Measurements from ENCODE around the gene ATXN8OS.
A peak's percentile ranks its signal among the peaks of the same experiment; 100 is the strongest.

Gene ATXN8OS

DNA sequence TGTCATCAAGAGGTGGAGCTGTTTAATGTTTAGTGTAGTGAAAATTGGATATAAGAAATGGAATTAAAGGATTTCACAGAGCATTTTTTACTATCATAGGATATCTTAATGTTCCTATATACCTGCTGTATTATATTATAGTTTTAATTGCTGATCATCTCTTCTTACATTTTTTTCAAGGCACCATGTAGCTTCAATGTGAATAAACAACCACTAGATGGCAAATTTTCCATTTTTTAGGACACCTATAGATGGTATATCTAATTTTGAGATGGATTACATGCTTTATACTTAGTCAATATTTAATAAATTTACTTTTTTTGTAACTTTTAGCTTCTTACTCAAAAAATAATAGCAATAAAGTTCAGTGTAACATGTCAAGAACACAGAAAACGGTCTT is 9.0 kb upstream of the ATXN8OS start:
- H3K4ac ChIP-seq (ENCODE audit: low read depth, low read length): no peak overlapping the region
- no peak overlapping the region for H2BK5ac ChIP-seq (ENCODE audit: low read length)
- H3K27me3 ChIP-seq (ENCODE audit: insufficient read depth, low read length, poor library complexity): no peaks in the 10 kb centered on the region
- H3K4me2 ChIP-seq (ENCODE audit: low read length): no peak overlapping the region
- no peak overlapping the region for H2BK15ac ChIP-seq (replicated peaks; ENCODE audit: low read depth)
- H3K18ac ChIP-seq (ENCODE audit: low read length): no peak overlapping the region
- no CpG with 5 or more reads among the region's 1 CpG for WGBS (ENCODE audit: extremely low coverage, insufficient coverage, low lambda C conversion rate)
- H3K36me3 ChIP-seq (ENCODE audit: control insufficient read depth, insufficient read depth, low read length): no peaks in the 10 kb centered on the region
- no peak overlapping the region for H3K9ac ChIP-seq (ENCODE audit: low read length)
- no peak overlapping the region for H2AK5ac ChIP-seq (ENCODE audit: low read length)
- DNase-seq: no peak
- H3K79me1 ChIP-seq (ENCODE audit: low read length): no peaks in the 10 kb centered on the region
- H4K8ac ChIP-seq (ENCODE audit: low read depth, low read length): no peak overlapping the region
- H3K23ac ChIP-seq (ENCODE audit: low read length): no peak overlapping the region
- no peak overlapping the region for H3K4me3 ChIP-seq (ENCODE audit: low read length)
- H3K4me1 ChIP-seq (ENCODE audit: control insufficient read depth, low read depth, low read length): no peaks in the 10 kb centered on the region
- no peak overlapping the region for H3K27ac ChIP-seq (ENCODE audit: low read depth, low read length)
- H3K79me2 ChIP-seq (ENCODE audit: control insufficient read depth, insufficient read depth, low read length): no peaks in the 10 kb centered on the region
- H3K56ac ChIP-seq (ENCODE audit: low read length): no peak overlapping the region
- no peak overlapping the region for H4K5ac ChIP-seq (ENCODE audit: low read length)
- H2BK120ac ChIP-seq (ENCODE audit: low read depth, low read length): no peak overlapping the region

DNA sequence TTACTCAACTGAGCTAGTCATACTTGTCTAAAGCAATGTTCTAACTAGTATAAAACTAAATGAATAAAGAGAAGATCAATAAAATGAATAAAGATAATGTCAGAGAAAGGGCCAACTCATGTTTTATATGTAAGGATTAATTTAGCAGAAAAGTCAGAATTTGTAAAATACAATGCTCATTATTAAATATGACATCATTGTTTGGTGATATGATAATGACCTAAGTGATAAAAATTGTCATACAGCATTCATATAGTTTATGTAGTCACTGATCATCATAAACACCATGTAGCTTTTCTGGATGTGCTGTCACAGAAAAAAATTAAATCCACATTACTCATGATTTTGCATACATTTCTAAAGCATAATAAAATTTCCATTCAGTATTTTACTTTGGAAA is 3.1 kb upstream of the ATXN8OS start:
- no peak overlapping the region for H3K4ac ChIP-seq (ENCODE audit: low read depth, low read length)
- H3K4me3 ChIP-seq (ENCODE audit: low read length): no peak overlapping the region
- H3K4me2 ChIP-seq (ENCODE audit: low read length): no peak overlapping the region
- no peaks in the 10 kb centered on the region for H3K79me1 ChIP-seq (ENCODE audit: low read length)
- no peaks in the 10 kb centered on the region for H3K79me2 ChIP-seq (ENCODE audit: control insufficient read depth, insufficient read depth, low read length)
- no peak overlapping the region for H3K9ac ChIP-seq (ENCODE audit: low read length)
- no peak overlapping the region for H4K5ac ChIP-seq (ENCODE audit: low read length)
- H3K27ac ChIP-seq (ENCODE audit: low read depth, low read length): no peak overlapping the region
- no peak for DNase-seq
- H3K36me3 ChIP-seq (ENCODE audit: control insufficient read depth, insufficient read depth, low read length): no peaks in the 10 kb centered on the region
- no peak overlapping the region for H3K18ac ChIP-seq (ENCODE audit: low read length)
- H2AK5ac ChIP-seq (ENCODE audit: low read length): no peak overlapping the region
- H4K8ac ChIP-seq (ENCODE audit: low read depth, low read length): no peak overlapping the region
- H3K23ac ChIP-seq (ENCODE audit: low read length): no peak overlapping the region
- H3K27me3 ChIP-seq (ENCODE audit: insufficient read depth, low read length, poor library complexity): peaks cover 16% of the 10 kb centered on the region
- no peak overlapping the region for H2BK120ac ChIP-seq (ENCODE audit: low read depth, low read length)
- no peak overlapping the region for H3K56ac ChIP-seq (ENCODE audit: low read length)
- H2BK15ac ChIP-seq (replicated peaks; ENCODE audit: low read depth): no peak overlapping the region
- H2BK5ac ChIP-seq (ENCODE audit: low read length): no peak overlapping the region
- no peaks in the 10 kb centered on the region for H3K4me1 ChIP-seq (ENCODE audit: control insufficient read depth, low read depth, low read length)

DNA sequence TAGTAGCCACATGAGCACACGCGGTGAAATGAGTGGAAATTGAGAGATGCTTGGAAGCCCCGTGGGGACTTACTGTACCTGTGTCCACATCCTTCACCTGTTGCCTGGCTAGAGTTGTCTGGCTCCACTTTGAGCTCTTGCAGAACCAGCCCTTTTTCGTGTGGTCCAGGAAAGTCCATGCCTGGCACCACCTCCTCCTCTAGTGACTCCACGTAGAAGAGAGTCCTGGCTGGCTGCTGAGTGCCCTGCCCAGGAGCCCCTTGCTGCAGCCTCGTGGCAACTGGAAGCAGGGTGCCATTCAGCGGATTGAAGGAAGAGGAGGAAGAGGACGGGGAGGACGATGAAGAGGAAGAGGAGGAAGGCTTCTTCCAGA is 515 bp upstream of the ATXN8OS start:
- Histone ChIP-seq H3K4ac (ENCODE audit: low read depth, low read length) (no peak overlapping the region), H3K27ac (ENCODE audit: low read depth, low read length) (no peak overlapping the region), H3K9ac (ENCODE audit: low read length) (no peak overlapping the region), H3K18ac (ENCODE audit: low read length) (no peak overlapping the region), H3K4me3 (ENCODE audit: low read length) (no peak overlapping the region), H4K5ac (ENCODE audit: low read length) (no peak overlapping the region), H2AK5ac (ENCODE audit: low read length) (no peak overlapping the region), H3K23ac (ENCODE audit: low read length) (no peak overlapping the region), H4K8ac (ENCODE audit: low read depth, low read length) (no peak overlapping the region), H3K4me1 (ENCODE audit: control insufficient read depth, low read depth, low read length) (no peaks in the 10 kb centered on the region), H3K56ac (ENCODE audit: low read length) (no peak overlapping the region), H2BK120ac (ENCODE audit: low read depth, low read length) (no peak overlapping the region), H3K27me3 (ENCODE audit: insufficient read depth, low read length, poor library complexity) (peaks cover 16% of the 10 kb centered on the region), H3K36me3 (ENCODE audit: control insufficient read depth, insufficient read depth, low read length) (no peaks in the 10 kb centered on the region), H2BK5ac (ENCODE audit: low read length) (no peak overlapping the region), H2BK15ac (replicated peaks; ENCODE audit: low read depth) (no peak overlapping the region), H3K79me2 (ENCODE audit: control insufficient read depth, insufficient read depth, low read length) (no peaks in the 10 kb centered on the region), H3K4me2 (ENCODE audit: low read length) (no peak overlapping the region), H3K79me1 (ENCODE audit: low read length) (no peaks in the 10 kb centered on the region)
- no peak for DNase-seq
- WGBS (ENCODE audit: extremely low coverage, insufficient coverage, low lambda C conversion rate): no CpG with 5 or more reads among the region's 9 CpGs

DNA sequence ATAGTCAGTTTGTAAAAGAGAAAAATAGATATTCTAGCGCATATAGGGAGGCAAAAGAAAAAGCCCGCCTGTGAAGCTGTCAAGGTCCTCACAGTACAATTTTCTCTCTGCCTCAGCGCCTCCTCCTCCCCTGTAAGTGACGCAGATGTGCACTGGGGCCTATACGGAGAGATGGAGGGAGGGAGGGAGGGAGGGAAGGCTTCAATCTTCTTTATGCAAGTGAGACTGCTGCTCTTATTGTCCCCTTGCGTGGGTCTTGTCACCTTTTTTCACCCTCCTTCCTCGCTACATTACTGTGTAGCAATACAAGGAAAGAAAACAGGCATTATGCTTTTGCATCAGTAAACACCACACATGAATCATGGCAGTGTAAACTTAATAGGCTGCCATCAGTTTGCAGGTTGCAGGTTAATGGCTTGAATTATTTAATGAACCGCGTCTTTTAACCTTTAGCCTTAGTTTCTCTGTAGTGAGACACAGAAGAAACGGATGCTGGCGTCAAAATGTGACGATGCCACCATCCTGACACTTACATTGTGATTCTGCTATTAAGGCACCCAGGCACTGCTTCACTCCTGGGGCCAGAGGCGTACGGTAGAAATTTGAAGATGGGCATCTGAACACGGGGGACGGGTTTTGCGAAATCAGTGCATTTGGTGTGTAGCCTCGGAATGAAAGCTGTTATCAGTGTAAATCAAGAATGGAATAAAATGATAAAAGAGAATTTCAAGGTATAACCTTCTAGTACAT is 905 bp downstream of the ATXN8OS start, which contains the start of gene KLHL1:
KLHL1 (minus strand) TSS at position 97 of the 750 bp plus-strand sequence. CDS start 753 bp downstream, outside the sequence.
- H3K9ac ChIP-seq (ENCODE audit: low read length): no peak within 1 kb of the TSS
- H3K79me1 ChIP-seq (ENCODE audit: low read length): no peaks in the 10 kb centered on the region
- H3K56ac ChIP-seq (ENCODE audit: low read length): peak within 1 kb of the TSS; percentile 46
- H4K8ac ChIP-seq (ENCODE audit: low read depth, low read length): no peak within 1 kb of the TSS
- H3K79me2 ChIP-seq (ENCODE audit: control insufficient read depth, insufficient read depth, low read length): no peaks in the 10 kb centered on the region
- no CpG with 5 or more reads among the region's 18 CpGs for WGBS (ENCODE audit: extremely low coverage, insufficient coverage, low lambda C conversion rate)
- H3K4ac ChIP-seq (ENCODE audit: low read depth, low read length): no peak within 1 kb of the TSS
- no peaks in the 10 kb centered on the region for H3K4me1 ChIP-seq (ENCODE audit: control insufficient read depth, low read depth, low read length)
- H3K4me2 ChIP-seq (ENCODE audit: low read length): peak within 1 kb of the TSS; percentile 59
- no peak within 1 kb of the TSS for H3K4me3 ChIP-seq (ENCODE audit: low read length)
- peaks cover 16% of the 10 kb centered on the region for H3K27me3 ChIP-seq (ENCODE audit: insufficient read depth, low read length, poor library complexity)
- no peak within 1 kb of the TSS for H2BK120ac ChIP-seq (ENCODE audit: low read depth, low read length)
- no peak within 1 kb of the TSS for H2BK15ac ChIP-seq (replicated peaks; ENCODE audit: low read depth)
- H3K18ac ChIP-seq (ENCODE audit: low read length): no peak within 1 kb of the TSS
- H3K27ac ChIP-seq (ENCODE audit: low read depth, low read length): no peak within 1 kb of the TSS
- no peak within 1 kb of the TSS for H2BK5ac ChIP-seq (ENCODE audit: low read length)
- H2AK5ac ChIP-seq (ENCODE audit: low read length): no peak within 1 kb of the TSS
- H3K23ac ChIP-seq (ENCODE audit: low read length): no peak within 1 kb of the TSS
- no peaks in the 10 kb centered on the region for H3K36me3 ChIP-seq (ENCODE audit: control insufficient read depth, insufficient read depth, low read length)
- H4K5ac ChIP-seq (ENCODE audit: low read length): no peak within 1 kb of the TSS
- no peak for DNase-seq

DNA sequence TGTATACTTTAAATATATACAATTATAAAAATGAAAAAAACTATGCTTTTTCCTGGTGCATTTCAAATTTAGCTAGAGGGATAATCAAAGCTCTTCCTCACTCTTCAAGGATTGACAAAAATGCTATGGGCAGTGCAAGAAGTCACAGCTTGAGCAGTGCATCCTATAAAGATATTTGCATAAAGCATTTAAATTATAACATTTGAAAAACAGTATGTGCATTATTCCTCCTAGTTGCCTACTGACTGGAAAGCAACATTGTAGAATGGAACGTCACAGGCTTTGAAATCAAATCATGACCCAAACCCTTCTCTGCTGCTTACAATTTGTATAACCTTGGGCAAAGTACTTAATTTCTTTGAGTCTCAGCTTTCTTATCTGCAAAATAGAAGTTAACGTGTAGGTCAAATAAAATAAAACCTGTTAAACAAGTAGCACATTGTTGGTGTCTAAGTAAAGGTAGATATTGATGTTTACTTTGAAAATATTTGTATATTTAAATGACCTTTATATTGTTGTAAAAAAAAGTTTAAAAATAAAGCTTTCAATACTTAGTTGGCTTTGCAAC is 9.8 kb downstream of the ATXN8OS start:
- Histone ChIP-seq H2AK5ac (ENCODE audit: low read length) (no peak overlapping the region), H4K5ac (ENCODE audit: low read length) (no peak overlapping the region), H3K79me2 (ENCODE audit: control insufficient read depth, insufficient read depth, low read length) (no peaks in the 10 kb centered on the region), H3K56ac (ENCODE audit: low read length) (no peak overlapping the region), H3K4ac (ENCODE audit: low read depth, low read length) (no peak overlapping the region), H3K27ac (ENCODE audit: low read depth, low read length) (no peak overlapping the region), H3K27me3 (ENCODE audit: insufficient read depth, low read length, poor library complexity) (no peaks in the 10 kb centered on the region), H3K4me2 (ENCODE audit: low read length) (no peak overlapping the region), H4K8ac (ENCODE audit: low read depth, low read length) (no peak overlapping the region), H3K9ac (ENCODE audit: low read length) (no peak overlapping the region), H2BK5ac (ENCODE audit: low read length) (no peak overlapping the region), H2BK15ac (replicated peaks; ENCODE audit: low read depth) (no peak overlapping the region), H3K36me3 (ENCODE audit: control insufficient read depth, insufficient read depth, low read length) (no peaks in the 10 kb centered on the region), H3K4me1 (ENCODE audit: control insufficient read depth, low read depth, low read length) (no peaks in the 10 kb centered on the region), H3K23ac (ENCODE audit: low read length) (no peak overlapping the region), H3K18ac (ENCODE audit: low read length) (no peak overlapping the region), H3K79me1 (ENCODE audit: low read length) (no peaks in the 10 kb centered on the region), H2BK120ac (ENCODE audit: low read depth, low read length) (no peak overlapping the region), H3K4me3 (ENCODE audit: low read length) (no peak overlapping the region)
- WGBS (ENCODE audit: extremely low coverage, insufficient coverage, low lambda C conversion rate): no CpG with 5 or more reads among the region's 2 CpGs
- DNase-seq: no peak

DNA sequence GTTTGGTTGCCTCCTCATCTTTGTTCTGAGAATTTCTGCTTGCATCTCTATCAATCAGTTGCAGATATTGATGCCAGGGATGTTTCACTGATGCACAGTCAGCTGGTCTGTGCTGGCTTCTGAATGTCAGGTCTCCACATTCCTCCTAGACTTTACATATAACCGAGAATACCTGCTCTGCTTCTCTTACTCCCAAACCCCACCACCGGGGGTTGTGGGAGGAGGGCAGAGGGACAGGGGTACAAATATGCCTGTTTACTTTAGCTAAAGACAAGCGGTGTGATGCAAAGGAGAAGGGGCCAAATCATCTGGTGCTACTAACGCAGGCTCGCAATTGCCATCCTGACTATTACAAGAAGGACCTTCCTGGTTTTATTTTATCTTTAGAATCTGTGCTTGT is 18.1 kb downstream of the ATXN8OS start:
- no peak overlapping the region for H4K5ac ChIP-seq (ENCODE audit: low read length)
- H3K79me1 ChIP-seq (ENCODE audit: low read length): no peaks in the 10 kb centered on the region
- no peak overlapping the region for H2BK5ac ChIP-seq (ENCODE audit: low read length)
- H3K9ac ChIP-seq (ENCODE audit: low read length): no peak overlapping the region
- H3K4me1 ChIP-seq (ENCODE audit: control insufficient read depth, low read depth, low read length): no peaks in the 10 kb centered on the region
- peak; percentile 4 for DNase-seq
- no peaks in the 10 kb centered on the region for H3K79me2 ChIP-seq (ENCODE audit: control insufficient read depth, insufficient read depth, low read length)
- no peak overlapping the region for H3K4ac ChIP-seq (ENCODE audit: low read depth, low read length)
- H3K18ac ChIP-seq (ENCODE audit: low read length): no peak overlapping the region
- H2BK15ac ChIP-seq (replicated peaks; ENCODE audit: low read depth): no peak overlapping the region
- no peak overlapping the region for H2BK120ac ChIP-seq (ENCODE audit: low read depth, low read length)
- no peak overlapping the region for H3K56ac ChIP-seq (ENCODE audit: low read length)
- H2AK5ac ChIP-seq (ENCODE audit: low read length): no peak overlapping the region
- no CpG with 5 or more reads among the region's 5 CpGs for WGBS (ENCODE audit: extremely low coverage, insufficient coverage, low lambda C conversion rate)
- H3K27ac ChIP-seq (ENCODE audit: low read depth, low read length): no peak overlapping the region
- no peaks in the 10 kb centered on the region for H3K36me3 ChIP-seq (ENCODE audit: control insufficient read depth, insufficient read depth, low read length)
- no peak overlapping the region for H3K23ac ChIP-seq (ENCODE audit: low read length)
- no peaks in the 10 kb centered on the region for H3K27me3 ChIP-seq (ENCODE audit: insufficient read depth, low read length, poor library complexity)
- no peak overlapping the region for H3K4me2 ChIP-seq (ENCODE audit: low read length)
- no peak overlapping the region for H3K4me3 ChIP-seq (ENCODE audit: low read length)
- no peak overlapping the region for H4K8ac ChIP-seq (ENCODE audit: low read depth, low read length)
